HG03575 (cell line): ENCODE measurements around the gene HEMK1.

Experiments
- ATAC-seq: cut with Tn5 transposase; IDR thresholded peaks from one replicate; pipeline ENCODE4 v1.9.1; 2021; ENCODE audit not compliant: unreplicated experiment, insufficient number of reproducible peaks, low FRiP score; ENCODE audit errors: extremely low read depth

Gene HEMK1

DNA sequence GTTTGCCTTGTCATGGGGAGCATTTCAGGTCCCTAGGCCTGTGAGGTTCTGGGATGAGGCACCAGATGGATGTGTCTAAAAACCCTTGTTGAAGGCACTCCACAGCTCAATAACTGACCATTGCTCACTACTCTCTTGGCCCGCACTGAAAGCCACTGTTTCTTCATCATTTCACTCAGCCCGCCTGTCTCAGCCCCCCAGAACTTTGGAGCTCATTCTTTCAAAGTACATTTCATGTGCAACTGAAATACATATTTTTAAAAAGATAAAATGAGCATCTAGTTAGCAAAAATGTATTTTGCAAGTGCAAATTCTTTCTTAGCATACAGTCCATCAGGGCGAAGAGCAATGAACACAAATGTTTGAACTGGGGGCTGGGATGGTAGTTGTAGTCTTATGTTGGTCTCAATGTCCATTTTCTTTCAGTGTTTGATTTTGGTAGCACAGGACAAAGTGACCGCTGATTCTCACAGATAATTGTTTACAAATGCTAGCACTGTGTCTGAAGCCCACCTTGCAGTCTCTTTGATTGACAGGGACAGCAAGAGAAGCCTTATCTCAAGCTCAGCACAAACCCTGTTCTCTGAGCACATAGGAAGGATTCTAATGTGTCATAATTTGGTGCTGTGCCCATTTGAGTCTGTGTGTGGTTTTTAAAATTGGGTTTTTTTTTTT is 19.6 kb downstream of the HEMK1 start:
- no peak for ATAC-seq

DNA sequence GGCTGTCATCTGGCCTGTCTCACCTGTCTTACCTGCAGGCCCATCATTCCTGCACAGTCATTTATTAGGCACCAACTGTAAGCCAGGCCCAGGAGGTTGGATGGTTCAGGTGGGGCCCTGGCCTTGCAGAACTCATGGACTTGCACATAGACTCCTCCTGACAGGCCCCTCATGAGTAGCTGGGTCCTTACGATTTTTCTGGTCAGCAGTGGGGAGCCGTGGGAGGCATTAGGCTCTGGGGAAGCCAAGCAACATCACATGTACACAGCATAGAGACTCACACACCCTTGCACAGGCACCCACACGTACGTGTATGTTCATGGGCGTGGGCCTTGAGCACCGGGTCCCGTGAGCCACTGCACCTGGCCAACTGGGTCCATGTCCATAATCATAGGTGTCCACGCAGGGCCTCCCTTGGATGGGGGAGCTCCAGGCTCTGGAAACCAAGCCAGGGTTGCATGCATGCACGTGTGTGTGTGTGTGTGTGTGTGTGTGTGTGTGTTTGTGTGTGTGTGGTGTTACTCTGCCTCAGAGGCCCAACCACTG is 21.9 kb downstream of the HEMK1 start:
- ATAC-seq, result no peak

DNA sequence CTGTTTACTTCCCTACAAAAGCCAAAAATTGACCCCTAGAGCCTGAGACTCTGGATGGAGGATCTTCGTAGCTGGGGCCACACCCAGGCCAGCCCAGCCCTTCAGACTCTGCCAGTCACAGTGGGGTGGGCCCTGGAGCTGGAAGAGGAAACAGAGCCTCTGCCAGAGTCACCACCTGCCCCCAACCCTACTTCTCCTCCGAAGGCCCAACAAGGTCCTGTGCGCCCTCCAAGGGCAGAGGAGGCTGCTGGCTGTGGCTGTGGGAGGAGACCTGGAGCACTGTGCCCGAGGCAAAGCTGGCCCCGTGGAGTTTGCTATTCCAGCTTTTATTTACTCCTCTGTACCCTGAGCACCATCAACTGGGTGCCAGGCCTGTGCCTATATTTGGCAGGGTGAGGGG is 23.2 kb downstream of the HEMK1 start:
- no peak for ATAC-seq

DNA sequence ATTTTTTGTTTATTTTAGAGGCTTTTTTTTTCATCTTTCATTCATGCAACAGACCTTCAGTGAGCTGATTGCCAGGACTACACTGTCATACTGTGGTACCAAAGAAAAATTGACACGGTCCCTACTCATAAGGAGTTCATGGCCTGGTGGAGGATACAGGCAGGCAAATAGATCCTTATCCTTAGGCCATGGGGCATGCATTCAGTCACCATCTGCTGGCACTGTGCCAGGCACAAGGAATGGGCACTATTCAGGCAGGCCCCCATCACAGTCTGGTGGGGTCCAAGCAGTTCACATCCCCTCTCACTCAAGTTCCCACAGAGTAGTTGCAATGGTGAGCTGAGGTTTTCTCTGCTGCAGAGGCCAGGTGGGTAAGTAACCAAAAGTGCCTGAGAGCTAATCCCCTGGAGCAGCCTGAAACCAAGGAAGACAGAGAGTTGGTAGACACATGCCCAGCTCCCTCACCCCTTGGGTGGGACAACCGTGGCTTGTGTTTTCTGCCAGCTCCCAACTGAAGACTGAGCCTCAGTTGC is 25.0 kb downstream of the HEMK1 start:
- no peak for ATAC-seq

DNA sequence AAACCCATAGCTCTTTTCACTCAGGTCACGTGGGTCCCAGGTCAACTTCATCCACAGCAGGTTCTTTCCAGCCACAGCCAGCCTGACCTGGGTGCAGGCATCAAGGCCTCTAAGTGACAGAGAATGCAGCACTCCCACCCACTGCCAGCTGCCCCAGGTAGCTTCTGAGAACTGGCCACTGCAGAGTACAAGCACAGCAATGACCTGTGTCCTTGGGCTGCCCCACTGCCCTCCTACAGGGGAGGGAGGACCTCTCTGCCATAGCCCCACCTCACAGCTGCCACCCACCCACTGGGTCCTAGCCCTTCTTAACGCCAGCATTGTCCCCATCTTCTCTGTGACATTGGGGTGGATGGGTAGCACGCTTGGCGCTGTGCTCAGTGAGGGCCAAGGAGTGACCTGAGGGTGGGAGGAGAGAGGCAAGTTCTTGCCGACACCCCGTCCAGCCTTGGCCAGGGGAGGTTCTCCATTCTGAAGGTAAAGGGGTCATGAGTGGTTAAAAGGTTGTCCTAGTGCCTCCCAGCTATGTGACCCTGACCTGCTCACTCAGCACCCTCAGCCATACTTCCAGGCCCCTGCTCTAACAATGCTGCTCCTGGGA is 29.9 kb downstream of the HEMK1 start:
- no peak for ATAC-seq

DNA sequence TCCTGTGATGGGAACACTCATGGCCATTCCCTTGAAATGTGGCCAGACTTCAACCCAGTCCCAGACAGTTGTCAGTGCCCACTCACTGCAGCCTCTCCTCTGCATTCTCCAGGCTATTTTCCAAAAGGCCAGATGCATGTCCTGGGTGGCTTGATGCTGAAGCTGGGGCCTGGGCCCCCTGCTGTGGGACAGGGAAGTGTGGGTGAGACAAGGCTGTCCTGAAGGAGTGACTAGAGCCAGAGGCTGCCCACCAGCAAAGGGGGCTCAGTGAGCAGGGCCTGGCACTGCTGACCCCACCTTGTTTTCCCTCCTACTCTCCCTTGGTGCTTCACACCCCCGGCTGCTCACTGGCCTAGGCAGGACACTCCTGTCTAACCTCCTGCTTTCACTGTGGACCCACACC is 30.4 kb downstream of the HEMK1 start:
- ATAC-seq, result no peak

DNA sequence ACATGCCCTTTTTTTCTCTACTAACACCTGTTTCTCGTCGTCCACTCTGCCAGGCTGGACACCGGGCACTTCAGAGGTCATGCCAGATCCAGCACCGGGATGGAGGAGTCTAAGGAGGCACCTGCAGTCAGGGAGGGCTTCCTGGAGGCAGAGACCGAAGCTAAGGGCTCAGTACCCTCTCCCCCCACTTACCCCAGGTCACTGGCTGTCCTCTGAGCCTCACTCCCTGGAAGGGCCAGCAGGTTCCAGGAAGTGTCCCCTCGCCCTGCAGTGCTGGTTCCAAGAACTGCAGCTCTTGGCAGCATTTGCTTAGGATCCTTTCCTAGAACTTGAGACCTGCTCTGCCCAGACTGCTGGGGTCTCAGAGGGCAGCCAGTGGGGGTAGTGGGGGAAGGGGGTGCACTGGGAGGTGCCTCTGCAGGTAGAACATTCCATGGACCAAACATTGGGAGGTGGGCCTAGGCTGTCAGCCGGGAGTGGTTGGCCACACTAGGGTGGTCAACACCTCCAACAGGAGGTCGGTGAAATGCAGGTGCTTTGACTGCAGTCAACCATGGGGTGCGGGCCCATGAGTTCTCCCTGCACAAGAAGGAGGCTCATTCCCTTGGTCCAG is 30.9 kb downstream of the HEMK1 start:
- ATAC-seq, result no peak

DNA sequence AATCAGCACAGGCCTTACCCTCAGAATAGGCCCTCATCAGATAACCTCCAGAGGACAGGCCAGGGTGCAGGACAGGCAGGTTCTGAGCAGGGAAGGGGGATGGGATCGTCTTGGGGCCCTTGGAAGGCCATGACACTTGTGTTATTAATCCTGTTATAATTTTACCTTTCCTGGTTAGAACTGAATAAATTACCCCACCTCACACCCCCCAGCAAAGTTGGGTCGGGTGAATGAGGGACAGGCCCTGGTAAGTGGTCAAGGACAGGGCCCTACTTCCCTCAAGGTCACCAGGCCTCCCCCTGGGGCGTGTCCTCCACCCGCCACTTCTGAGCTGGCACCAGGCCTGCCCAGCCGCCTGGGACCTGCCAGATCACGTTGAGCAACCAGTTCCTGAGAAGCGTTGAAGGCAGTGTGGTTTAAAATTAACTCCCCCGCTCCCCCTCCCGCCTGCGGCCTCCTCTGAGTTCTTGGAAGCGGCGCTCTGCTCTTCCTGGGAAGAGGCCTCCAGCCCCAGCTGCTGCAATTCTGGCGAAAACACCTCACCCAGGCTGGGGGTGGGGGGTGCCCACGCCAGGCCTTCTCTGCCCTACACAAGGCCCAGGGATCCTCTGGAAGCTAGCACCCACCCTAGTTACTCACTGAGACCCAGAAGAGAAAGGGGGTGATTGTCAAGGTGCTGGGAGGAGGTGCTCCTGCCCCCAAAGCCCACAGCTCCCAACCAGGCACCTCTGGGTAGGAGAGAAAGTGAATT is 31.7 kb downstream of the HEMK1 start:
- no peak for ATAC-seq

DNA sequence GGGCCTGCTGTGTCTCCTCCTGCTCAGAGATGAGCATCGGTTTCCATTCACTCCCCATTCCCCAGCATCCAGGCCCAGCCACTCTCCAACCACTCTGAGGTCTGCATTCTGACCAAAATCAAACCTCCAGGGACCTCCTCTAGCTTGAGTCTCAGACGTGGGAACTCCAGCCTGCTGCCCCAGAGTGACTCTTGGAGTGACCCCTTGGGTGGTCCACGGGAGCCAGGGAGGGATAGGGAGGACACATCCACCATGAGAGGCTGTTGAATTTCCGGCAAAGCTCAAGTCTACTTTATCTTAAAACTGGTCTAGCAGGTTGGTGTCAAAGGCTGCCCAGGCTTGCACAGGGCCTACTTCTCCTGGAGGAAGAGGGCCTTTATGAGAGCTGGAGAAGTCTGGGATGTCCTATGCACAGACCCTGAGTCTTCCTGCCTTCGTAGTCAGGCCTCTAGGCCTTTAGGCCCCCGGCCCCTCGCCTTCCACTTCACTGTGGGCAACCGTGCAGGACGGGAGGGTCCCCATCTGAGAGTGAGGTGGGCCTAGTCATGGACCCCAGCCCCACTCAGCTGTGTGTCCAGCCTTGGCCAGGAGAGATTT is 33.4 kb downstream of the HEMK1 start:
- no peak for ATAC-seq

DNA sequence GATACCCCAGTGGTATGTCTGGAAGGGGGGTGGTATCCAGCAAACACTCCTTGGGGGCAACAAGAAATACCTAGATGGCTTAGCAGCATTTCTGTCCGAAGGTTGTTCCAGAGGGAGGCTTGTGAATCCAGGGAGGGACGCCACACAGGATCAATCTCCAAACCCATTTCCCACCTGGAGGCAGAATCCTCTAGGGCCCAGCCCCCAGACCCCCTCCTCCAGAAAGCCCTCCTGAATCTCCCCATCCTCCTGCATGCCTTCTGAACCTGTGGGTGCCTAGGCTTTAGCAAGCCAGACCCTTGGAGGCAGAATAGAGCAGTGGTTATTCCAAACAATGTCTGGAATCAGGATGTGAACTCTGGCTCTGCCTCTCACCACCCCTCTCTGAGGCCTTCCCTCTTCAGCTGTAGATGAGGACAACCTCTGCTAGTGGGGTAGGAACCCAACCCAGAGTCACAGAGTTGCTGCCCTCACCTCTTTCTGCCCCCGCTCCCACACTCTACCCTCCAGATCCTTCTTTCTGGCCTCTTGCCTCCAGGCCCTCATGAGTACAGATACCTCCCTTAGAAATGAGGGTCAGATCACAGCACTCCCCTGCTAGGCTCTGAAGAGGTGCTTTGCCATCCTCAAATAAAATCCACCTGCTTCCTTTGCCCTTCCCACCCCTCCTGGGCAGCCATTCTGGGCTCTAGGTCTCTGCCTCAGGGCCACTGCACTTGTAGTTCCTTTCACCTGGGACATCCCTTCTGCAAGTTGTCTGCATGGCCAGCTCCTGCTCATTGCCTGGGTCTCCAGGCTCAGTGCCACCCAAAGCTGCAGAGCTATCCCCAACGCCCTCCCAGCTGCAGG is 34.2 kb downstream of the HEMK1 start:
- no peak for ATAC-seq

DNA sequence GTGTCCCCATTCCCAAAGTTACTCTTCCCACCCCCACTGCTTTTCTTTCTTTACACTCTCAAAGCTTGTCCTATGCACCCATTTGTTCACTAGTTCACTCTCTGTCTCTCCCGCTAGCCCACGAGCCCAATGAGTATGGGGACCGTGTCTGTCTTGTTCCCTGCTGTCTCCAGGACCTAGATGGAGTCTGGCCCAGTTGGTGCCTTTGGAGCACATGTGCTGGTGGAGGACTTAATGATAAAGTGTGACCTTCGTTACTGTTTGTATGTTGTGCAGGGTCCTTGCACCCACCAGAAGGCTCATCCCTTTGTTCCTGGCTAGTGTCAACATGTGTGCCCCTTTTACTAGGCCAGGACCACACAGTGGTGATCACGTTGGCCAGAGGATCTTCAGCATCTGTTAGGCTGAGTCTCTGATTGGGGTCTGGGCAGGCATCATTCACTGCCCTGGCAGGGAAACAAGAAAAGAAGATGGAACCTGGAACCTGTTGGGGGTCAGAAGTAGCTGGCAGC is 34.8 kb downstream of the HEMK1 start:
- no peak for ATAC-seq

DNA sequence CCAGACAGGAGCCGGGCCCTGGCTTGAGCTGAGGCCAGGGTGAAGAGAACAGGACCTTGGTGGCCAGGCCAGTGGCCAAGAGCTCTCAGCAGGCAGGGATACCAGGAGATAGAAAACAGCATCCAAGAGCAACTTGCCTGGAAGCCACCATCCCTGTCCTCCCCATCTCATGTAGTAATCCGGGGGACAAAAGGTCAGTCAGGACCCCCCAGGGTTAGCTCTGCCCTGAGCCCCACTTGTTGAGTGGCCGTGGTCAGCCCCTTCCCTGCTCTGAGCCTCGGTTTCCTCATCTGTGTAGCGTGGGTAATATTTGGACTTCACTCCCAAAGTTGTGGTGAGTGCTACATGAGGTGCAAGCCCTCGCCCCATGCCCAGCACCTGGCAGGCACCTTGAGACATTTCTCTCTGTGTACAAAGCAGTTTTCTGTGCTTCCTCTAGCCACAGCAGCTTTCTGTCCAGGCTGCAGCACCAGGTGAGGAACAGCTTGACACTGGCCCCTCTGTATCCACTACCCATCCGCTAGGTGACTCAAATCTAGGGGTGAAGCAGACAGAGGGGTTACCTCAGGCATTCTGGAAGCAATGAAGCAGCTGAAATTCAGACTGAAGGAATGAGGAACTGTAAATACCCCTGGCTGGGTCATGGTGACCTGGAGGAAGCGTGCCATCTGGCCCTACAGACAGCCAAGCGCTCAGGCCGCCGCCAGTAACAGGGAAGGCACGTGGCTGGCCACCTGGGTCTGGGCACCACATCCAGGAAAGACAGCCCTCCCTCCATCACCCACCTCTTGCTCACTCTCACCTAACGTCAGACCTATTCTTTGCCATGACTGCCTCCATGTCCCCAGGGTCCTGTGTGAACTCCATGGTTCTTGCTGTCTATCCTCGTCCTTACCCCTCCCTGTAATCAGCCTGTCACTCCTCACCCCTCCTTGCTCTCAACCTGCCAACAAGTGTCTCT is 35.6 kb downstream of the HEMK1 start:
- ATAC-seq, result no peak

DNA sequence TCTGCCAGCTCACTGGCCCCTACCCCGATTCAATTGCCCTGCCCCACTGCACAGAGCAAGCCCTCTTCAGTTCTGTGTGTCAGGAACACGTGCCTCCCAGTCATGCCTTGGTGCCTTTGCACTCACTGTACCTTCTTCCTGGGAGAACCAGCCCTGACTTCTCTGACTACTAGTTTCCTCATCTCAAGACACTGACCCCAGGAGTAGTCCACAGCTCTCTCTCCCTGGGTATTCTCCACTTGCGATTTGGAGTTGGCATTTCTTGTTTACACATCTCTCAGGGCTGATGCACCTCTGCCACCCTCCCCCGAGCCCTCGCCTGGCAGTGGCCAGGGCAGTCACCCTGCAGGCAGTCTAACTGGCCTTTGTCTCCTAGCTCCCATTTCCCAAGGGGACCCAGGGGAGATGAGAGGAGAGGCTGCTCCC is 36.6 kb downstream of the HEMK1 start:
- ATAC-seq, result no peak

DNA sequence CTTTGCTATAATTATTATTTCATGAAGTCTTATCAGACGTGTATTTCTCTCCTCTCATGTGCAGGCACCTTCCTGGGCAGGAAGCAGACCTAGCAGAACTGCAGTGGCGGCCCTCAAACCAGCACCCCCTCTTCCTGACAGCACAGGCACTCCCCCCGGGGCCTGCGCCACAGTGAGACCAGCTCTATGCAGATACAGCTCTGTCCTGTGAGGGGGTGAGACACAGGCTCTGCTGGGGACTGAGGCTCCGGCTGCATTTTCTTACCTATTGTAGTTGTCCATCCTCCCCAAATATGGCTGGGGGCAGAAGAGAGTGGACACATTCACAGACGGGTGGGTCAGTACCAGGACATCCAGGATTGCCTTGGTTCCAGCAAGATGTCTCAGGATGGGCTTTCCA is 37.3 kb downstream of the HEMK1 start:
- no peak for ATAC-seq

DNA sequence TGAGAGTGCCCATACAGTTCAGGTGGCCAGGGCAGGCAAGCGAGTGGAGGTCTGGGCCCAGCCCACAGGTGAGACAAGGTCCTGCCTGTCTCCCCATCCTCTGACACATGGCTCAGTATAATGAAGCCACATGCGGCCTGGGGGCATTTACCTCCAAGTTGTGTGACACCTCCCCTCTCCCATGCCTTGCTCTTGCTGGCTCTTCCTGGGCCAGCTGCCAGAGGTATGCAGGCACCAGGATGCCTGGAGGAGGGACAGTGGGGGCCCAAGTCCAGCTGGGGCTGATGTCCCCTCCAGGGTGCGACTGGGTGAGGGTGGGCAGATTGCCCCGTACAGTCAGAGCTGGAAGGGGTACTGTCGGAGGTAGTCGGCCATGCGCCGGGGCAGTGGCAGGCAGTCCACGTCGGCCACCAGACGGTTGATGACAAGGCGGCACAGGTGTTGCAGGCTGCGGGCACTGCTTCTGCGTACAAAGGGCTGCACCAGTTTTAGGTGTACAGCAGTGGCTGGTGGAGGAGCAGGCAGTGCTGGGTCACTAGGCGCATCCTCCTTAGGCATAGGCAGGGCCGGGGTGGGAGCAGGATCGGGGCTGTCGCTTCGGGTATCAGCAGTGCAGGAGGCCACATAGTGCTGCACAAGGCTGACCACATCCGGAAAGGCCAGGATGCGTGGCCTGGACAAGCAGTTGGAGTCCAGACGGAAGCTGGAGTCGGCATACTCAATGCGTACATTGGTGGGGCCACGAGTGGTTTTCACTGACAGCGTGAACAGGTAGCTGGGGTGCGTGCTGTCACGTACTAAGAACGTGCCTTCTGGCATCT is 38.2 kb downstream of the HEMK1 start:
- no peak for ATAC-seq

DNA sequence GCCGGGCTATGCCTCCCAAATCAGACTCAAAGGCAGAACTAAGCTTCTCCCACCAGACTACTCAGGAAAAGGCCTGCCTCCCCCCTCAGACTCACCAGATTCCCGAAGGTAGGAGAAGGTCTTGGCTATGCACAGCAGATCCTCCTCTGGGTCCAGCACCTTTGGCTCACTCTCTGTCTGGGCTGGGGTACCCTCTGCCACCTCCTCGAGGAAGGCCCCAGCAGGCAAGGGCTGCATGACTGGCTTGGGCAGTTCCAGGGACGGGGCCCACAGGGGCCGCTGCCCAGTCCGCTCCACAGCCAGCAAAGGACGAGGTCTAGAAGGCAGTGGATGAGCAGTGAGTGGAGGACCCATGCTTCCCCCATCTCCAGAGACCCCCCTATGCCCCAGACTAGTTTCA is 39.0 kb downstream of the HEMK1 start:
- ATAC-seq, result no peak
